ENCODE data around the gene SGCA.

The SGCA gene

GRCh38 chr17:50203086-50203485, 37.3 kb downstream of the SGCA start:
- TF ChIP-seq CTCF (IDR thresholded peaks at IDR 0.05; ENCODE audit: poor library complexity, severe bottlenecking) = no peak
- H3K4me1 ChIP-seq (ENCODE audit: insufficient read depth, poor library complexity, severe bottlenecking) = peaks cover 4% of the 10 kb centered on the region
- no peak overlapping the region for H3K4me3 ChIP-seq (ENCODE audit: severe bottlenecking)
- no peak overlapping the region for H3K27ac ChIP-seq (ENCODE audit: poor library complexity, severe bottlenecking)
- ATAC-seq (ENCODE audit: low read depth) (no peak), DNase-seq (ENCODE audit: low spot score) (peak; percentile 29)
- H3K9me3 ChIP-seq (ENCODE audit: severe bottlenecking) = no peaks in the 10 kb centered on the region
- H3K27me3 ChIP-seq (ENCODE audit: insufficient read depth, poor library complexity, severe bottlenecking) = no peaks in the 10 kb centered on the region
- 0 out of 2 replicates have a peak, but pooled peaks cover under 1% of the 10 kb centered on the region for H3K36me3 ChIP-seq (ENCODE audit: low read depth)

- TF ChIP-seq CTCF (IDR thresholded peaks at IDR 0.05; ENCODE audit: poor library complexity, severe bottlenecking) = no peak
- Histone ChIP-seq H3K4me1 (ENCODE audit: insufficient read depth, poor library complexity, severe bottlenecking) (no peaks in the 10 kb centered on the region), H3K9me3 (ENCODE audit: severe bottlenecking) (no peaks in the 10 kb centered on the region), H3K27me3 (ENCODE audit: insufficient read depth, poor library complexity, severe bottlenecking) (no peaks in the 10 kb centered on the region), H3K27ac (ENCODE audit: poor library complexity, severe bottlenecking) (no peak overlapping the region), H3K36me3 (ENCODE audit: low read depth) (no peaks in the 10 kb centered on the region), H3K4me3 (ENCODE audit: severe bottlenecking) (no peak overlapping the region)
- DNase-seq (ENCODE audit: low spot score) (peak; percentile 16), ATAC-seq (ENCODE audit: low read depth) (no peak)
These were observed 38.0 kb downstream of the SGCA start for GRCh38 chr17:50203604-50204345.

GRCh38 chr17:50204431-50204830, 38.6 kb downstream of the SGCA start:
- Histone ChIP-seq H3K9me3 (ENCODE audit: severe bottlenecking) (no peaks in the 10 kb centered on the region), H3K4me1 (ENCODE audit: insufficient read depth, poor library complexity, severe bottlenecking) (no peaks in the 10 kb centered on the region), H3K27ac (ENCODE audit: poor library complexity, severe bottlenecking) (no peak overlapping the region), H3K36me3 (ENCODE audit: low read depth) (no peaks in the 10 kb centered on the region), H3K4me3 (ENCODE audit: severe bottlenecking) (no peak overlapping the region), H3K27me3 (ENCODE audit: insufficient read depth, poor library complexity, severe bottlenecking) (no peaks in the 10 kb centered on the region)
- DNase-seq (ENCODE audit: low spot score) = peak; percentile 11
- ATAC-seq (ENCODE audit: low read depth) = no peak
- no peak for TF ChIP-seq CTCF (IDR thresholded peaks at IDR 0.05; ENCODE audit: poor library complexity, severe bottlenecking)

- ATAC-seq (ENCODE audit: low read depth) (no peak), DNase-seq (ENCODE audit: low spot score) (peak; percentile 23)
- no peaks in the 10 kb centered on the region for H3K27me3 ChIP-seq (ENCODE audit: insufficient read depth, poor library complexity, severe bottlenecking)
- H3K27ac ChIP-seq (ENCODE audit: poor library complexity, severe bottlenecking) = no peak overlapping the region
- peaks cover 6% of the 10 kb centered on the region for H3K4me1 ChIP-seq (ENCODE audit: insufficient read depth, poor library complexity, severe bottlenecking)
- TF ChIP-seq CTCF (IDR thresholded peaks at IDR 0.05; ENCODE audit: poor library complexity, severe bottlenecking) = no peak
- no peaks in the 10 kb centered on the region for H3K9me3 ChIP-seq (ENCODE audit: severe bottlenecking)
- no peak overlapping the region for H3K4me3 ChIP-seq (ENCODE audit: severe bottlenecking)
- H3K36me3 ChIP-seq (ENCODE audit: low read depth) = no peaks in the 10 kb centered on the region
These were observed 39.5 kb downstream of the SGCA start for GRCh38 chr17:50205111-50205962.

All from RWPE2 (cell line).